ENCODE measurements around the gene PODXL2.

The PODXL2 gene

GRCh38 chr3:127722091-127722784, 93.3 kb downstream of the PODXL2 start:
- no peak for TF ChIP-seq ZFX (IDR thresholded peaks at IDR 0.05)
- TF ChIP-seq CTCF (conservative IDR thresholded peaks at IDR 0.05): no peak
- no peak overlapping the region for H3K27ac ChIP-seq

Data from C4-2B (cell line).